ENCODE data around the gene OR2S2.
A peak's percentile ranks its signal among the peaks of the same experiment; 100 is the strongest.

Gene OR2S2

GRCh38 chr9:35911690-35912089, 46.3 kb downstream of the OR2S2 start:
- Histone ChIP-seq H3K27ac (ENCODE audit: low read length) (no peak overlapping the region), H3K27me3 (ENCODE audit: insufficient read depth, low read length, poor library complexity) (no peaks in the 10 kb centered on the region), H3K4me2 (ENCODE audit: insufficient read depth, low read length) (no peak overlapping the region), H3K79me2 (ENCODE audit: insufficient read depth, low read length) (no peaks in the 10 kb centered on the region), H2AFZ (ENCODE audit: low read depth, low read length) (no peak overlapping the region), H3K4me1 (ENCODE audit: insufficient read depth, low read length) (peaks cover 20% of the 10 kb centered on the region), H3K4me3 (ENCODE audit: low read depth in 1 of 2, low read length in 2 of 2) (no peak overlapping the region), H3K36me3 (ENCODE audit: insufficient read depth, low read length) (no peaks in the 10 kb centered on the region), H3K9ac (ENCODE audit: low read depth, low read length) (no peak overlapping the region), H3K9me3 (ENCODE audit: insufficient read depth, low read length, severe bottlenecking) (no peaks in the 10 kb centered on the region), H4K20me1 (ENCODE audit: insufficient read depth, low read length) (no peaks in the 10 kb centered on the region)
- ATAC-seq (ENCODE audit: insufficient read depth, low read depth) (no peak), DNase-seq (no peak)
- no peak for TF ChIP-seq EZH2 (IDR thresholded peaks at IDR 0.05; ENCODE audit: borderline replicate concordance, low read depth, low read length, severe bottlenecking)
- TF ChIP-seq, protein P1, sequence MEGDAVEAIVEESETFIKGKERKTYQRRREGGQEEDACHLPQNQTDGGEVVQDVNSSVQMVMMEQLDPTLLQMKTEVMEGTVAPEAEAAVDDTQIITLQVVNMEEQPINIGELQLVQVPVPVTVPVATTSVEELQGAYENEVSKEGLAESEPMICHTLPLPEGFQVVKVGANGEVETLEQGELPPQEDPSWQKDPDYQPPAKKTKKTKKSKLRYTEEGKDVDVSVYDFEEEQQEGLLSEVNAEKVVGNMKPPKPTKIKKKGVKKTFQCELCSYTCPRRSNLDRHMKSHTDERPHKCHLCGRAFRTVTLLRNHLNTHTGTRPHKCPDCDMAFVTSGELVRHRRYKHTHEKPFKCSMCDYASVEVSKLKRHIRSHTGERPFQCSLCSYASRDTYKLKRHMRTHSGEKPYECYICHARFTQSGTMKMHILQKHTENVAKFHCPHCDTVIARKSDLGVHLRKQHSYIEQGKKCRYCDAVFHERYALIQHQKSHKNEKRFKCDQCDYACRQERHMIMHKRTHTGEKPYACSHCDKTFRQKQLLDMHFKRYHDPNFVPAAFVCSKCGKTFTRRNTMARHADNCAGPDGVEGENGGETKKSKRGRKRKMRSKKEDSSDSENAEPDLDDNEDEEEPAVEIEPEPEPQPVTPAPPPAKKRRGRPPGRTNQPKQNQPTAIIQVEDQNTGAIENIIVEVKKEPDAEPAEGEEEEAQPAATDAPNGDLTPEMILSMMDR (IDR thresholded peaks at IDR 0.05; ENCODE audit: borderline replicate concordance, extremely low read depth, low read length, poor library complexity, severe bottlenecking), result no peak

DNA sequence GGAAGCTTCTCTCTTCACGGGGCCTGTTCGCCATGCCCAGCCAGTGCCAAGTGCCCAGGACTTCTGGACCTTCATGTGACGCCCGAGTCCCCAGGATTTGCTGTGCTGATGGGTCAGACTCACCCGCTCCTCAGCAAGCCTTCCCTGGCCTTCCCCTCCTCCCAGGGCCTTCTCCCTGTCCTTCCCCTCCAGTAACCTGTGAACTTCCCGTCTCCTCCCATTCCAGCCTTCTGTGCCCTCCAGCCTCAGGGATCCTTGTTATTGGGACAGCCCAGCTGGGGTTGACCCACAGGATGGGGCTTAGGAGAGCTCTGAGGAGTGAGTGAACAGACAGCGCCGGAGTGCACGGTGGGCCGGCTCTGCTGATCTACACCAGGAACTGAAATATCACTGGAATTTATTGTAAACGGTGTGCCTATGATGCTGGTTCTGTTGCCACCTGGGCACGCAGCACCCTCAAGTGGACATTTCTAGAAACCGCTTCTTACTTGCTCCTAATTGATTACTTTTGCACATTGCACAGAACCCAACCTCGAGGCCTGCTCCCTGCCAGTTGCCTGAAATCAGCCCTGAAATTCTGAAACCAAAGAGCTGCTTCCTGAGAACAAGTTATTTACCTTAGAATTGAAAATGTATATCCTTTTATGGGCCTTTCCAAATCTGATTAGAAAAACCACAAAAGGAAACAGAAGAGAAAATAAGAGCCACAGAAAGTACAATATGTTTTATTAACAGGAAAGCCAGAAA, 47.2 kb downstream of the OR2S2 start:
- DNase-seq (peak; percentile 53), ATAC-seq (ENCODE audit: insufficient read depth, low read depth) (peak; percentile 76)
- Histone ChIP-seq H3K4me3 (ENCODE audit: low read depth in 1 of 2, low read length in 2 of 2) (no peak overlapping the region), H3K79me2 (ENCODE audit: insufficient read depth, low read length) (no peaks in the 10 kb centered on the region), H3K9me3 (ENCODE audit: insufficient read depth, low read length, severe bottlenecking) (no peaks in the 10 kb centered on the region), H3K27me3 (ENCODE audit: insufficient read depth, low read length, poor library complexity) (no peaks in the 10 kb centered on the region), H3K9ac (ENCODE audit: low read depth, low read length) (no peak overlapping the region), H3K36me3 (ENCODE audit: insufficient read depth, low read length) (no peaks in the 10 kb centered on the region), H4K20me1 (ENCODE audit: insufficient read depth, low read length) (no peaks in the 10 kb centered on the region), H3K4me1 (ENCODE audit: insufficient read depth, low read length) (peaks cover 20% of the 10 kb centered on the region), H3K4me2 (ENCODE audit: insufficient read depth, low read length) (no peak overlapping the region), H3K27ac (ENCODE audit: low read length) (peak overlapping the region; percentile 70), H2AFZ (ENCODE audit: low read depth, low read length) (peak overlapping the region; percentile 67)
- no peak for TF ChIP-seq EZH2 (IDR thresholded peaks at IDR 0.05; ENCODE audit: borderline replicate concordance, low read depth, low read length, severe bottlenecking)
- TF ChIP-seq, protein P1 (IDR thresholded peaks at IDR 0.05; ENCODE audit: borderline replicate concordance, extremely low read depth, low read length, poor library complexity, severe bottlenecking), result peak; percentile 59

GRCh38 chr9:35909687-35910612, 48.0 kb downstream of the OR2S2 start:
- no peak for ATAC-seq (ENCODE audit: insufficient read depth, low read depth)
- Histone ChIP-seq H3K79me2 (ENCODE audit: insufficient read depth, low read length) (no peaks in the 10 kb centered on the region), H3K36me3 (ENCODE audit: insufficient read depth, low read length) (no peaks in the 10 kb centered on the region), H3K9ac (ENCODE audit: low read depth, low read length) (no peak overlapping the region), H3K4me1 (ENCODE audit: insufficient read depth, low read length) (peaks cover 20% of the 10 kb centered on the region), H2AFZ (ENCODE audit: low read depth, low read length) (peak overlapping the region; percentile 67), H3K4me3 (ENCODE audit: low read depth in 1 of 2, low read length in 2 of 2) (no peak overlapping the region), H3K27ac (ENCODE audit: low read length) (no peak overlapping the region; the same call in 1 of the 2 replicates), H3K27me3 (ENCODE audit: insufficient read depth, low read length, poor library complexity) (no peaks in the 10 kb centered on the region), H4K20me1 (ENCODE audit: insufficient read depth, low read length) (no peaks in the 10 kb centered on the region), H3K4me2 (ENCODE audit: insufficient read depth, low read length) (no peak overlapping the region), H3K9me3 (ENCODE audit: insufficient read depth, low read length, severe bottlenecking) (no peaks in the 10 kb centered on the region)
- TF ChIP-seq, protein P1 (IDR thresholded peaks at IDR 0.05; ENCODE audit: borderline replicate concordance, extremely low read depth, low read length, poor library complexity, severe bottlenecking), result no peak
- no peak for TF ChIP-seq EZH2 (IDR thresholded peaks at IDR 0.05; ENCODE audit: borderline replicate concordance, low read depth, low read length, severe bottlenecking)
- no peak for DNase-seq
